HCT116 (cell line): ENCODE measurements around the gene PRSS21.

Source experiments
- FOSL1 ChIP-seq: IDR thresholded peaks from 2 replicates; pipeline ENCODE4 v1.6.1; 2012; ENCODE audit warnings: low read depth
- POLR2A ChIP-seq: IDR thresholded peaks from 2 replicates; pipeline ENCODE4 v1.7.0; 2011; ENCODE audit warnings: borderline replicate concordance; ENCODE audit not compliant: insufficient read depth, insufficient read length; ENCODE audit errors: extremely low read depth

GRCh38 chr16:2835638-2836493, 18.8 kb downstream of the PRSS21 start:
- TF ChIP-seq POLR2A: no peak
- TF ChIP-seq FOSL1: no peak
